ENCODE data around the gene EXOSC2. TPM values are rescaled to one million over a fixed set of nuclear protein-coding genes. Genes with fewer than 3 reads are reported as not detected.

EXOSC2 gene
- total RNA-seq, 6 donors from 2014 or later, result 6.7 to 37.7 (median 17.8) TPM

GRCh38 chr9:130661451-130662098, 32.0 kb upstream of the EXOSC2 start:
- peaks cover 0 to 4% (median 0%) of the 10 kb centered on the region in 4 donors for H3K9me3 ChIP-seq
- WGBS, 2 donors, result 2 to 4% methylated on average over 18 to 47 of the region's 47 CpGs
- TF ChIP-seq CTCF (IDR thresholded peaks at IDR 0.05) (no peak), POLR2A (IDR thresholded peaks at IDR 0.05) (no peak), POLR2AphosphoS5 (IDR thresholded peaks at IDR 0.05) (no peak), EP300 (IDR thresholded peaks at IDR 0.05) (no peak)
- H3K27ac ChIP-seq, result no peak overlapping the region
- no peaks in the 10 kb centered on the region for H3K36me3 ChIP-seq
- no peak for DNase-seq
- peaks cover 0 to 91% (median 61%) of the 10 kb centered on the region in 4 donors for H3K27me3 ChIP-seq
- peak overlapping the region in 1 of 4 donors; percentile 46 for H3K4me3 ChIP-seq
- H3K4me1 ChIP-seq, result peaks cover 54 to 76% (median 66%) of the 10 kb centered on the region in 4 donors
- no peak for ATAC-seq (ENCODE audit: low FRiP score in 2 of 2)

GRCh38 chr9:130662099-130662969, 31.2 kb upstream of the EXOSC2 start:
- Histone ChIP-seq H3K27ac (no peak overlapping the region), H3K27me3 (peaks cover 0 to 98% (median 63%) of the 10 kb centered on the region in 4 donors), H3K9me3 (peaks cover 0 to 4% (median 0%) of the 10 kb centered on the region in 4 donors), H3K4me3 (peak overlapping the region in 1 of 4 donors; percentile 1), H3K36me3 (no peaks in the 10 kb centered on the region), H3K4me1 (peaks cover 54 to 82% (median 68%) of the 10 kb centered on the region in 4 donors)
- DNase-seq (no peak), ATAC-seq (ENCODE audit: low FRiP score in 2 of 2) (no peak)
- WGBS, 2 donors, result 5 to 10% methylated on average over 8 to 44 of the region's 49 CpGs
- no peak for TF ChIP-seq EP300 (IDR thresholded peaks at IDR 0.05)
- no peak for TF ChIP-seq CTCF (IDR thresholded peaks at IDR 0.05)
- TF ChIP-seq POLR2A (IDR thresholded peaks at IDR 0.05), result no peak
- no peak for TF ChIP-seq POLR2AphosphoS5 (IDR thresholded peaks at IDR 0.05)

GRCh38 chr9:130662970-130663257, 30.7 kb upstream of the EXOSC2 start:
- 4 to 5% methylated on average over 14 to 15 of the region's 15 CpGs for WGBS, 2 donors
- DNase-seq, result no peak
- H3K4me1 ChIP-seq, result peaks cover 54 to 82% (median 68%) of the 10 kb centered on the region in 4 donors
- no peak for ATAC-seq (ENCODE audit: low FRiP score in 2 of 2)
- H3K36me3 ChIP-seq, result no peaks in the 10 kb centered on the region
- no peak for TF ChIP-seq POLR2A (IDR thresholded peaks at IDR 0.05)
- no peak for TF ChIP-seq CTCF (IDR thresholded peaks at IDR 0.05)
- no peak for TF ChIP-seq EP300 (IDR thresholded peaks at IDR 0.05)
- no peak for TF ChIP-seq POLR2AphosphoS5 (IDR thresholded peaks at IDR 0.05)
- peaks cover 0 to 99% (median 63%) of the 10 kb centered on the region in 4 donors for H3K27me3 ChIP-seq
- H3K27ac ChIP-seq, result no peak overlapping the region
- peaks cover 0 to 4% (median 0%) of the 10 kb centered on the region in 4 donors for H3K9me3 ChIP-seq
- H3K4me3 ChIP-seq, result peak overlapping the region in 1 of 4 donors; percentile 1

- peak in 1 of 2 donors; percentile 7 for ATAC-seq (ENCODE audit: low FRiP score in 2 of 2)
- peaks cover 54 to 82% (median 68%) of the 10 kb centered on the region in 4 donors for H3K4me1 ChIP-seq
- peak overlapping the region in 1 of 4 donors; percentile 1 for H3K4me3 ChIP-seq
Measured at GRCh38 chr9:130663258-130663976, 30.2 kb upstream of the EXOSC2 start.

More at GRCh38 chr9:130663258-130663976, 30.2 kb upstream of the EXOSC2 start:
- TF ChIP-seq POLR2A (IDR thresholded peaks at IDR 0.05) (no peak), CTCF (IDR thresholded peaks at IDR 0.05) (no peak), EP300 (IDR thresholded peaks at IDR 0.05) (no peak), POLR2AphosphoS5 (IDR thresholded peaks at IDR 0.05) (no peak)
- no peaks in the 10 kb centered on the region for H3K36me3 ChIP-seq
- peaks cover 0 to 4% (median 0%) of the 10 kb centered on the region in 4 donors for H3K9me3 ChIP-seq
- 3 to 6% methylated on average over 12 to 44 of the region's 65 CpGs for WGBS, 2 donors
- H3K27me3 ChIP-seq, result peaks cover 0 to 97% (median 62%) of the 10 kb centered on the region in 4 donors
- no peak overlapping the region for H3K27ac ChIP-seq
- DNase-seq, result peak in 1 of 2 donors; percentile 84
